ENCODE data around the gene PANX3.
"Not testable (repeated sequence)": the region's sequence is repeated elsewhere in the genome, so short reads cannot be mapped to it uniquely, and the experiment has no call there.

Gene PANX3
- 0 reads per million in 4 experiments for total RNA-seq

- no peak for DNase-seq
Measured at GRCh38 chr11:124611064-124611463, at the start of gene PANX3. Gene PANX3 (plus strand): TSS chr11:124611428. CDS start chr11:124611557, 129 bp downstream.

DNA sequence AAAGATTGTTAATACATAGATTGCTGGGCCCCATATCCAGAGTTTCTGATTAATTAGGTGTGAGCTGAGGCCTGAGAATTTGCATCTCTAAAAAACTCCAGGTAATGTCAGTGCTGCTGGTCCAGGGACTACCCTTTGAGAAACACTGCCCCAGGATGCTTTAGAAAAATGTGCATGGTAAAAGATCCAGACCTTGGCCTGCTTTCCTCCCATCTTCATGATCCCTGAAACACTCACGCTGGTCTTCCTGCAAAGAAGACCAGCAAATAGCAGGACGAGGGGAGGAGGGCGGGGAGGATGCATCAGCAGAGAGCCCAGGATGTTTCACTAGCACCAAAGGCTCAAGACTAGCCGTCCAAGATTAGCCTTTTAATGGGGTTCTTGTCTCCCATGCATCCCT lies 41.5 kb upstream of the PANX3 start, which contains the start of gene OR8A1:
OR8A1 (plus strand) TSS at position 301 of the 400 bp plus-strand sequence. CDS start 123 bp downstream, outside the sequence.
- DNase-seq = no peak

GRCh38 chr11:124570160-124570559 lies 41.1 kb upstream of the PANX3 start:
- no peak for DNase-seq

GRCh38 chr11:124577716-124578427 lies 33.4 kb upstream of the PANX3 start:
- no peak for DNase-seq

- no peak for DNase-seq
Measured at GRCh38 chr11:124578761-124579160, 32.5 kb upstream of the PANX3 start.

DNA sequence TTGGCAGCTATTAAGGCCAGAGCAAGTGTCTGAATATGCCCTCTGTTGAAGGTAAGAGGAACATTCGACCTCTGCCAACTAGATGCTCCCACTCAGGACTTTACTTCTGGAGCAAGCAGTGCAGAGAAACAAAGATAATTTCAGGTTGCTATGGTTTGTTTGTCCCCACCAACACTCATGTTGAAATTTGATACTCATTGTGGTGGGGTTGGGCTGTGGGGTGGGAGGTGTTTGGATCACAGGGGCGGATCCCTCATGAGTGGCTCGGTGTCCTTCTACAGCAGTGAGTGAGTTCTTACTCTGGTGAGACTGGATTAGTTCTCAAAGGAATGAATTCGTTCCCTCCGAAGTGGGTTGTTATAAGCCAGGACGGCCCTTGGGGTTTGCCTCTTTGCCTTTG lies 29.4 kb upstream of the PANX3 start:
- DNase-seq = no peak

- no peak for DNase-seq
Measured at GRCh38 chr11:124582565-124582964, 28.7 kb upstream of the PANX3 start.

- DNase-seq = no peak
Measured at GRCh38 chr11:124583781-124584180, 27.4 kb upstream of the PANX3 start.

DNA sequence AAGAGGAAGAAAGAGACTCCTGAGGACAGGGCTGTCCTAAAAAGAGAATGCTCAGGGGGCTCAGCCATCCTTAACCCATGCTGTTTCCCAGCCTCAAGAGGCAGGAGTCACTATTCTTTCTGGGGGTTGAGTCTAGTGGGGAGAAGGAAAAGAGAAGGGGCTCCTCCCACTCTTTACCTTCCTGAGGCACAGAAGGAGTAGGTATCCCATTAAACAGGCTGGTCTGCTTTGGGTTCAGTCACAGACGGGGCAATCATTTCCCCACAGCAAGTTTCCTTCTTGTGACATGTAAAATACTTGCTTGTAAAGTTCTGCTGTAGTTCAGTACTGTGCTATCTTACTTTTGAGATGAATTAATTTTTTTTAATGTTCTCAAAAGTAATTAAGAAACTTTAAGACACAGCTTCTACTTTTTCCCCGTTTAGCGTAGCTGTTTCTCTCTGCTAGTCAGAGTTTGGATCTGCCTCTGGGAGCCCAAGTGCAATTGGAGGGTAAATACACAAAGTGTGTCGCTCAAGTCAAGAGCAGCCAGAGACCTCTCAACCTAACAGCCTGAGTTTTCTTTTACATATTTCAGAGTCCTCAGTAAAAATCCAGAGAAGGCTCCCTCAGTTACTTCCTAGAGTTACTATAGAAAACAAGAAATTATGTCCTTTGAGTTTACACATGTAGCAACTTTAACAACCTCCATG lies 26.4 kb upstream of the PANX3 start:
- no peak for DNase-seq

DNA sequence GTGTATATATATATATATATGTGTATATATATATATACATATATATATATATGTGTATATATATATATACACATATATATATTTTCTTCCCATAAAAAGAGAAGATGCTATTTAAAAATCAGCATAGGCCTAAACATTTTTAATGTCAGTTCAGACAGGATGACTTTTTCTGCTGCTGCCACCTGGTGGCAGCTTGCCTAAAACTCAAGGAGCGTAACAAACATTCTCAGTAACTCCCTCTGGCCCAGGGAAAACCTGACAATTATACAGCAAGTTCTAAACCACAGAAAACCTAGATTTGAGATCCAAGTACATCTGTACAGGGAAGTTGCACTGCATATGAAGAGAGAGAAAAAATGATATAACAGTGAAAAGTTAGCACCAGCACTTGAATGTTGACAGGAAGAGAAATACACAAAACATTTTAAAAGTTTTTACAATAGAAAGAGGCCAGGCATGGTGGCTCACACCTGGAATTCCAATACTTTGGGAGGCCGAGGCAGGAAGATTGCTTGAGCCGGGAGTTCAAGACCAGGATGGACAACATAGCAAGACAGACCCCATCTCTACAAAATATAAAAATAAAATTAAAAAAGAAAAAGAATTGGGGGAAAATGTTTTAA lies 24.9 kb upstream of the PANX3 start:
- peak; percentile 2 for DNase-seq

DNA sequence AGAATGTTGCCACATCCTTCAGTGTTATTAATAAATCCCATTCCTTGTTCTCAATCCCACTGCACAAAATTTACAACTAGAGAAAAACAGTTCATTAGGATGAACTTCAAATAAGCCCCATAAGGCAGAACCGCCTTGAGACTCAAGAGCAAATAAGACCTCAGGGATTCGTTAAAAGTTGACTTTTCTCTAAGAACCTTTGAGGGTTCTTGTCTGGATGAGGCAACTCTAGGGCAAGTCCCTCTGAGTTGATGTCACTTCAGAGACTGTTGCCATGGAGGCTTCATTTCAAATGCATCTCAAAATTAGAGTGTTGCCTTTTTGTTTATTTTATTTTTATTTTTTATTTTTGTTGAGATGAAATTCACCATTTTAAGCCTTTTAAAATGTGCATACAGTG lies 19.8 kb upstream of the PANX3 start:
- no peak for DNase-seq

- DNase-seq = no peak
Measured at GRCh38 chr11:124592627-124593026, 18.6 kb upstream of the PANX3 start.

- DNase-seq = no peak
Measured at GRCh38 chr11:124595302-124595701, 15.9 kb upstream of the PANX3 start.

- no peak for DNase-seq
Measured at GRCh38 chr11:124597626-124598025, 13.6 kb upstream of the PANX3 start.

DNA sequence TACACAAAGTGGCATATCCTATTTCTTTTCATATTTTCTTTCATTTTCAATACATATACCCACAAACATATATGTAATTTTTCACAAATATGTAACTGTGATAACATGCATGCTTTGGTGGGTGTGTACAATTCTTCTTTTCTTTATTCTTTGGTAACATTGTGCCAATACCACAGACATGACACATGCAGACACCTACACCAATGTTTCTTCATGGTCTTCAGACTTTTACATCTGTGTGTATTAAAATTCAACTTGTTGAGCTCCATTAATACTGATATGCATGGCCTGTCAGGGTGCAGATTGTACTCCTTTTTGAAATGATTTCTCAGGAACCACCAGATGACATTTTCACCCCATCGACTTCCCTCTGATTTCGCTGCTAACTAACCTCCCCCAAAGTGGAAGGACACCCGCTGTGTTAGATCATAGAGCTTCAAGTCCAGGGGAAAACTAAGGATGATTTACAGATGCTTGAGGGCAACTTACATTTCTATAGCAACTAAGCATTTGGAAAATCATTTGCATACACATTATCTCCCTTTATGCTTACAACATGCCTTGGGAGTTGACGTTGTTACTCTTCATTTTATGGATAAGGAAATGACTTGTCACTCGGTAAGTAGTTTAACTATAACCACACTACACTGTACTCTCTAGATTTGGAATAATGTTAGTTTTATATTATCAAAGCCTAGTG lies 10.5 kb upstream of the PANX3 start:
- DNase-seq = no peak

GRCh38 chr11:124602193-124602592 lies 9.0 kb upstream of the PANX3 start:
- DNase-seq = no peak

DNA sequence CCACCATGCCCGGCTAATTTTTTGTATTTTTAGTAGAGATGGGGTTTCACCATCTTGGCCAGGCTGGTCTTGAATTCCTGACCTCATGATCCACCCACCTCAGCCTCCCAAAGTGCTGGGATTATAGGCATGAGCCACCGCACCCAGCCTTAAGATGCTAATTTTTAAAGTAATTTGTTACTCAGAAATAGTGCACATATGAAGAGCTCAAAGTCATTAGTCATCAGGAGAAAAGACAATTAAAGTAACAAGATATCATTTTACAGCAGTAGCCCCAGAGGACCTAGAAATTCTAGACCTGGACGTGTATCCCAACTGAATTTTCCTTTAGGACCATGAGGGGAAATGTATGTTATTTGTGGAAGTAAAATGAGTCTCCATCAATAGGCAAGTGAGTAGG lies 8.5 kb upstream of the PANX3 start:
- not testable (repeated sequence) for DNase-seq

GRCh38 chr11:124605719-124606118 lies 5.5 kb upstream of the PANX3 start:
- DNase-seq = no peak

- DNase-seq = no peak
Measured at GRCh38 chr11:124608147-124608546, 3.1 kb upstream of the PANX3 start.

DNA sequence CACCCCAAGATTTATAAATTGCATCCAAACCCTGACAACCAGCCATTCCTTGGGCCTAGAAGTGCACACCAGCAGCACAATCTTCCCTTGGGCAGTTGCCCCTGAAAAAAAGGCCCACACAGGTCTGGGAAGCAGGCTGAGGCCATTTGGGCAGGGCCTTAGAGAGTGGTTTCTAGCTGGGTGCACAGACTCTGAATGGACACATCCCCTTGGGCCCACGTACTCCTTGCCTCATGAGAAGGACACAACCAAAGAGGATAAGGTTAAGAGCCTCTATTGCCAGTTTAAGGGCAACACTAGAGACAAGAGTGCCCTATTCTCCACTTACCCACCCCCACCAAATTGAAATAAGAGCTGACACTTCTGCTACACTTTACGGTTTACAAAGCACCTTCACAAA lies 933 bp upstream of the PANX3 start:
- no peak for DNase-seq

GRCh38 chr11:124612045-124612444 lies 817 bp downstream of the PANX3 start:
- no peak for DNase-seq

- no peak for DNase-seq
Measured at GRCh38 chr11:124612567-124613246, 1.5 kb downstream of the PANX3 start.

DNA sequence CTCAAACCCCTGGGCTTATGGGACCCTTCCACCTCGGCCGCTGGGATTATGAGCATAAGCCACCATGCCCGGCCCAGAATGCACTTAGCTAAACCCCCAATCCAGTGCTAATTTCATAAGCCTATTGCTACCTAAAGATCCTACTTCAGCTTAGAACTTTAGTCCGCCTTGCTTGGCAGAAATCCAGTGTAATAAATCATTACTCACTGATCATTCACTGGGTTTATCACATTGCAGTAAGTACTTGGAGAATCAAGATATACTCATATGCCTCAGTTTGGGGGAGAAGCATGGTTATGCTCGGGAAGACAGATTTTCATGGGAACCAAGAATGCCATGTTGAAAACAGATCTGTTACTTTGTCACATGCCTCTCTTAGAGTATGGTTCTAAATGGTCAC lies 7.6 kb downstream of the PANX3 start:
- DNase-seq = no peak
